Uterus (tissue), 2 donors: ENCODE results near the gene CERS6.

ENCODE experiments used
- POLR2A ChIP-seq, 2 donors: fragments of 450-650 bp; IDR thresholded peaks; one replicate each; pipeline ENCODE4 v1.6.1; 2016; ENCODE audit warnings: antibody characterized with exemption in 2 of 2, mild to moderate bottlenecking in 1 of 2, moderate library complexity in 1 of 2
- TF ChIP-seq, protein P1 (sequence below), 4 experiments: fragments of 200-600 bp in 2 of 4; fragments of 450-650 bp in 2 of 4; sonication (generic) in 2 of 4; IDR thresholded peaks; one replicate each; pipeline ENCODE4 v1.5.1; 2016 to 2019; ENCODE audit warnings: antibody characterized with exemption in 4 of 4, mild to moderate bottlenecking in 2 of 4, moderate library complexity in 1 of 4

DNA sequence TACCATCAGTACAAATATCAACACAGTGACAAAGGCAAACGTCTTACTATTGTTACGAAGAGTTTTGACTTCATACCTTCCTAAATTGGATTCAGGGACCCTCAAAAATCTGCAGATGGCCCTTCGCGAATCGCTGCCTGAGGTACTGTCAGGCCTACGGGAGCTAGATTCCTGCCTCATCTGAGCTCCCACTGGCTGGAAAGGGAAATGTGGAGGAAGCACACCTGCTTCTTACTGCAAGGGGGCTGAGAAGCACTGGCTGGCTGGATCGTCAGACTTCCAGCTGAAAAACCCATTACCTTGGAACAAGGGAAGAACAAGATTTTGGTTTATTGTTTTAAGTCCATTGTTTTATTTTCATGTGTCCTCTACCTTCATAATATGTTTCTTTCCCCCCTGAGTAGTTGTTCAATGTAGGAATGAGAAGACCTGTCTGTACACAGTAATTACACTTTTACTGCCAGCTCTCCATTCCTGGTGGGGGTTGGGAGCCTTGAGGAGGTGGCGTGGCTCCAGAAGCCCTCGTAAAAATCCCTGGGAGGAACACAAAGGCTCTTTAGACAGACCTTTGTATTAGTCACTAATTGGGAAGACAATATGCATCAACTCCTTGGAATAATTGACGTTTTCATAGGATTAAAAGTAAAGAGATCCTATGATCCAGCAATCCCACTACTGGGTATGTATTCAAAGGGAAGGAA, 222.2 kb downstream of the CERS6 start:
- TF ChIP-seq, protein P1, sequence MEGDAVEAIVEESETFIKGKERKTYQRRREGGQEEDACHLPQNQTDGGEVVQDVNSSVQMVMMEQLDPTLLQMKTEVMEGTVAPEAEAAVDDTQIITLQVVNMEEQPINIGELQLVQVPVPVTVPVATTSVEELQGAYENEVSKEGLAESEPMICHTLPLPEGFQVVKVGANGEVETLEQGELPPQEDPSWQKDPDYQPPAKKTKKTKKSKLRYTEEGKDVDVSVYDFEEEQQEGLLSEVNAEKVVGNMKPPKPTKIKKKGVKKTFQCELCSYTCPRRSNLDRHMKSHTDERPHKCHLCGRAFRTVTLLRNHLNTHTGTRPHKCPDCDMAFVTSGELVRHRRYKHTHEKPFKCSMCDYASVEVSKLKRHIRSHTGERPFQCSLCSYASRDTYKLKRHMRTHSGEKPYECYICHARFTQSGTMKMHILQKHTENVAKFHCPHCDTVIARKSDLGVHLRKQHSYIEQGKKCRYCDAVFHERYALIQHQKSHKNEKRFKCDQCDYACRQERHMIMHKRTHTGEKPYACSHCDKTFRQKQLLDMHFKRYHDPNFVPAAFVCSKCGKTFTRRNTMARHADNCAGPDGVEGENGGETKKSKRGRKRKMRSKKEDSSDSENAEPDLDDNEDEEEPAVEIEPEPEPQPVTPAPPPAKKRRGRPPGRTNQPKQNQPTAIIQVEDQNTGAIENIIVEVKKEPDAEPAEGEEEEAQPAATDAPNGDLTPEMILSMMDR (IDR thresholded peaks at IDR 0.05) = no peak
- TF ChIP-seq POLR2A (IDR thresholded peaks at IDR 0.05) = no peak
